Liver (tissue), 9 donors: ENCODE data around the gene GSG1. TPM values are rescaled to one million over a fixed set of nuclear protein-coding genes. Genes with fewer than 3 reads are reported as not detected.

Experiments used
- DNase-seq: peaks from one replicate; pipeline ENCODE4 v3.0.0-alpha.2; 2017; ENCODE audit warnings: low spot score
- H3K27ac ChIP-seq, 2 donors: one replicate each; pipeline ENCODE4 v1.7.0; 2013; ENCODE audit warnings: inconsistent platforms in 2 of 2, low read length in 2 of 2, control low read depth in 1 of 2, low read depth in 1 of 2, mild to moderate bottlenecking in 1 of 2
- H3K27me3 ChIP-seq, 4 donors: one replicate each; pipeline versions ENCODE4 v1.6.1 to v1.7.0; 2013; ENCODE audit warnings: low read length in 3 of 4, inconsistent platforms in 1 of 4, mild to moderate bottlenecking in 1 of 4, moderate library complexity in 1 of 4; ENCODE audit not compliant: control insufficient read depth in 4 of 4, insufficient read depth in 4 of 4
- H3K36me3 ChIP-seq, 4 donors: one replicate each; pipeline versions ENCODE4 v1.6.1 to v1.7.0; 2013; ENCODE audit warnings: low read length in 3 of 4, mild to moderate bottlenecking in 3 of 4, low read depth in 1 of 4, moderate library complexity in 1 of 4; ENCODE audit not compliant: control insufficient read depth in 4 of 4, insufficient read depth in 3 of 4
- H3K4me1 ChIP-seq, 4 donors: one replicate each; pipeline versions ENCODE4 v1.6.1 to v1.7.0; 2013; ENCODE audit warnings: low read length in 3 of 4, mild to moderate bottlenecking in 3 of 4, moderate library complexity in 1 of 4; ENCODE audit not compliant: control insufficient read depth in 4 of 4, insufficient read depth in 4 of 4
- H3K4me3 ChIP-seq, 3 donors: one replicate each; pipeline versions ENCODE4 v1.6.1 to v1.7.0; 2013; ENCODE audit warnings: low read length in 3 of 3, control low read depth in 1 of 3, low read depth in 1 of 3, mild to moderate bottlenecking in 1 of 3
- H3K9ac ChIP-seq, 2 donors: one replicate each; pipeline ENCODE4 v1.7.0; 2013; ENCODE audit warnings: low read length in 2 of 2, mild to moderate bottlenecking in 2 of 2, moderate library complexity in 2 of 2, control low read depth in 1 of 2, low read depth in 1 of 2
- H3K9me3 ChIP-seq, 4 donors: one replicate each; pipeline versions ENCODE4 v1.6.1 to v1.7.0; 2013; ENCODE audit warnings: low read length in 3 of 4; ENCODE audit not compliant: control insufficient read depth in 4 of 4
- EGR1 ChIP-seq, 2 donors: IDR thresholded peaks; 2 replicates each; pipeline ENCODE4 v1.6.1; 2016 to 2018; ENCODE audit warnings: antibody characterized with exemption in 2 of 2, low read depth in 2 of 2
- FOXA1 ChIP-seq: IDR thresholded peaks from 2 replicates; pipeline ENCODE4 v1.6.1; 2016; ENCODE audit warnings: antibody characterized with exemption
- FOXA2 ChIP-seq: IDR thresholded peaks from 2 replicates; pipeline ENCODE4 v1.6.1; 2016; ENCODE audit warnings: antibody characterized with exemption
- GABPA ChIP-seq, 2 donors: IDR thresholded peaks in 1 of 2; conservative IDR thresholded peaks in 1 of 2; 2 replicates each; pipeline ENCODE4 v1.6.1; 2016; ENCODE audit warnings: antibody characterized with exemption in 2 of 2, mild to moderate bottlenecking in 1 of 2, moderate library complexity in 1 of 2
- HNF4A ChIP-seq, 2 donors: conservative IDR thresholded peaks; 2 replicates each; pipeline ENCODE4 v1.6.1; 2016; ENCODE audit warnings: antibody characterized with exemption in 2 of 2, mild to moderate bottlenecking in 2 of 2
- HNF4G ChIP-seq: IDR thresholded peaks from 2 replicates; pipeline ENCODE4 v1.6.1; 2016; ENCODE audit warnings: antibody characterized with exemption
- JUND ChIP-seq, 2 donors: IDR thresholded peaks; 2 replicates each; pipeline ENCODE4 v1.6.1; 2016; ENCODE audit warnings: antibody characterized with exemption in 2 of 2
- NR2F2 ChIP-seq: IDR thresholded peaks from 2 replicates; pipeline ENCODE4 v1.6.1; 2016; ENCODE audit warnings: antibody characterized with exemption
- RAD21 ChIP-seq, 2 donors: IDR thresholded peaks; 2 replicates each; pipeline ENCODE4 v1.6.1; 2016; ENCODE audit warnings: antibody characterized with exemption in 2 of 2, mild to moderate bottlenecking in 2 of 2
- RXRA ChIP-seq, 2 donors: IDR thresholded peaks; 2 replicates each; pipeline ENCODE4 v1.6.1; 2017 to 2018; ENCODE audit warnings: antibody characterized with exemption in 2 of 2, mild to moderate bottlenecking in 1 of 2
- SP1 ChIP-seq: IDR thresholded peaks from 2 replicates; pipeline ENCODE4 v1.6.1; 2018; ENCODE audit warnings: antibody characterized with exemption, mild to moderate bottlenecking
- TAF1 ChIP-seq: conservative IDR thresholded peaks from 2 replicates; pipeline ENCODE4 v1.6.1; 2016; ENCODE audit warnings: antibody characterized with exemption, mild to moderate bottlenecking
- YY1 ChIP-seq: IDR thresholded peaks from 2 replicates; pipeline ENCODE4 v1.6.1; 2016; ENCODE audit warnings: antibody characterized with exemption, mild to moderate bottlenecking
- WGBS: extraction: QIAGEN DNeasy Blood & Tissue Kit; methylation state at CpG from one replicate; pipeline ENCODE4 v1.1.7; 2013; 5-methylcytosine and 5-hydroxymethylcytosine counted together
- polyA plus RNA-seq, 2 donors: library from polyadenylated mRNA; stranded (reverse) in 1 of 2; unstranded in 1 of 2; fragments of 200-250 nt in 1 of 2; fragments of >200 nt in 1 of 2; fragmentation: Nextera tagmentation in 1 of 2; extraction: Ambion mirVana in 1 of 2; gene quantifications; one replicate each; pipeline versions ENCODE4 v1.2.1 to v1.2.3, GENCODE V29; 2013 to 2015
- total RNA-seq, 2 donors: library from RNA; depleted of rRNA; stranded (reverse); fragments of >200 nt; gene quantifications; one replicate each; pipeline ENCODE4 v1.2.3, GENCODE V29; 2014
- TF ChIP-seq, protein P1 (sequence below): fragments of 150-350 bp; IDR thresholded peaks from 2 replicates; pipeline ENCODE4 v1.5.1; 2017; ENCODE audit warnings: improper control_type of control experiment, low read depth, low read length; ENCODE audit not compliant: missing input control
- TF ChIP-seq, protein P2 (sequence below): IDR thresholded peaks from 2 replicates; pipeline ENCODE4 v1.6.1; 2016; ENCODE audit warnings: antibody characterized with exemption, mild to moderate bottlenecking
- TF ChIP-seq, protein P3 (sequence below): IDR thresholded peaks from 2 replicates; pipeline ENCODE4 v1.6.1; 2016; ENCODE audit warnings: antibody characterized with exemption
- TF ChIP-seq, protein P4 (sequence below): IDR thresholded peaks from 2 replicates; pipeline ENCODE4 v1.6.1; 2016; ENCODE audit warnings: antibody characterized with exemption
- TF ChIP-seq, protein P5 (sequence below): IDR thresholded peaks from 2 replicates; pipeline ENCODE4 v1.6.1; 2016; ENCODE audit warnings: antibody characterized with exemption
- donor health status: healthy.
- donor health status: healthy.
- donor health status: healthy.
- donor health status: healthy.
- donor health status: healthy.

GSG1 gene
- total and polyA plus RNA-seq, 4 donors = not detected

DNA sequence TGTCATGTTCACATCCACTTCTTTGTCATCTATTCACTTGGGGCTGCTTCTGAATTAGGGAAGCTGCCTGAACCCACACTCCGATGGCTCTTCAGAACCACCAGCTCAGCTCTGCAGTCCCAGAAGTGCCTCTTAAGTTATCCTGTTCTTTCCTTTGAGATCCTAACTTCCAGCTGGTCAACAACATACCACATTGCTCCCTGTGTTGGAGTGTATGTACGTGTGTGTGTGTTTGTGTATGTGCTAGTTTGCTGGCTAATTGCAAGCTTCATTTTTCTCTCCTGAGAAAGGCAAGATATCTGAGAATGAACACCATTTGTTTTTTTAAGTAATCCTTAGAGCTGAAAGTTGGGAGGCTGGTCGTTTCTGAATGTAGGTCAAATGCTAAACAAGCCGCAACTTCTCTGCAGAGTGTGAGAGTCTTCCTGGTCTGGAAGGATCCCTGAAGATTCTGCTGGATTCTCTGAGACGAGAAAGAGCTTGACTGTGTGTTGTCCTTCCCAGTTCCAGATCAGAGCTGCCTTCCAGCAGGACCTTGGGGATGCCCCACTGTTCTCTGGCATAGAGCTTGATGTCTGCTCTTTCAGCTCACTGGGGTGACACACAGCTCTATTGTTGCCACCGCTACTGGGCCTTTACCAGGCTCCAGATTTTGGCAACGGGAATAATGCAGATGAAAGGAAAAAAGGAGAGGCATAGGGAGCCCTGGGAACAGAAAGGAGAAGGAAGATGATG lies 839 bp downstream of the GSG1 start:
- DNase-seq = no peak
- Histone ChIP-seq H3K9ac (no peak overlapping the region), H3K4me1 (peaks cover 0 to 13% (median 5%) of the 10 kb centered on the region in 4 donors), H3K27me3 (no peaks in the 10 kb centered on the region), H3K4me3 (no peak overlapping the region), H3K27ac (no peak overlapping the region), H3K36me3 (no peaks in the 10 kb centered on the region), H3K9me3 (no peaks in the 10 kb centered on the region)
- TF ChIP-seq, protein P1, sequence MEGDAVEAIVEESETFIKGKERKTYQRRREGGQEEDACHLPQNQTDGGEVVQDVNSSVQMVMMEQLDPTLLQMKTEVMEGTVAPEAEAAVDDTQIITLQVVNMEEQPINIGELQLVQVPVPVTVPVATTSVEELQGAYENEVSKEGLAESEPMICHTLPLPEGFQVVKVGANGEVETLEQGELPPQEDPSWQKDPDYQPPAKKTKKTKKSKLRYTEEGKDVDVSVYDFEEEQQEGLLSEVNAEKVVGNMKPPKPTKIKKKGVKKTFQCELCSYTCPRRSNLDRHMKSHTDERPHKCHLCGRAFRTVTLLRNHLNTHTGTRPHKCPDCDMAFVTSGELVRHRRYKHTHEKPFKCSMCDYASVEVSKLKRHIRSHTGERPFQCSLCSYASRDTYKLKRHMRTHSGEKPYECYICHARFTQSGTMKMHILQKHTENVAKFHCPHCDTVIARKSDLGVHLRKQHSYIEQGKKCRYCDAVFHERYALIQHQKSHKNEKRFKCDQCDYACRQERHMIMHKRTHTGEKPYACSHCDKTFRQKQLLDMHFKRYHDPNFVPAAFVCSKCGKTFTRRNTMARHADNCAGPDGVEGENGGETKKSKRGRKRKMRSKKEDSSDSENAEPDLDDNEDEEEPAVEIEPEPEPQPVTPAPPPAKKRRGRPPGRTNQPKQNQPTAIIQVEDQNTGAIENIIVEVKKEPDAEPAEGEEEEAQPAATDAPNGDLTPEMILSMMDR = no peak
- TF ChIP-seq HNF4A (conservative IDR thresholded peaks at IDR 0.05) (no peak), RXRA (IDR thresholded peaks at IDR 0.05) (no peak), RAD21 (IDR thresholded peaks at IDR 0.05) (no peak), GABPA (IDR thresholded peaks at IDR 0.05 in 1 of 2, conservative IDR thresholded peaks at IDR 0.05 in 1 of 2) (no peak), YY1 (no peak), NR2F2 (no peak), SP1 (no peak), TAF1 (no peak), FOXA1 (no peak), HNF4G (no peak), EGR1 (IDR thresholded peaks at IDR 0.05; ENCODE audit: low read depth in 2 of 2) (no peak), FOXA2 (no peak)
- TF ChIP-seq, protein P2, sequence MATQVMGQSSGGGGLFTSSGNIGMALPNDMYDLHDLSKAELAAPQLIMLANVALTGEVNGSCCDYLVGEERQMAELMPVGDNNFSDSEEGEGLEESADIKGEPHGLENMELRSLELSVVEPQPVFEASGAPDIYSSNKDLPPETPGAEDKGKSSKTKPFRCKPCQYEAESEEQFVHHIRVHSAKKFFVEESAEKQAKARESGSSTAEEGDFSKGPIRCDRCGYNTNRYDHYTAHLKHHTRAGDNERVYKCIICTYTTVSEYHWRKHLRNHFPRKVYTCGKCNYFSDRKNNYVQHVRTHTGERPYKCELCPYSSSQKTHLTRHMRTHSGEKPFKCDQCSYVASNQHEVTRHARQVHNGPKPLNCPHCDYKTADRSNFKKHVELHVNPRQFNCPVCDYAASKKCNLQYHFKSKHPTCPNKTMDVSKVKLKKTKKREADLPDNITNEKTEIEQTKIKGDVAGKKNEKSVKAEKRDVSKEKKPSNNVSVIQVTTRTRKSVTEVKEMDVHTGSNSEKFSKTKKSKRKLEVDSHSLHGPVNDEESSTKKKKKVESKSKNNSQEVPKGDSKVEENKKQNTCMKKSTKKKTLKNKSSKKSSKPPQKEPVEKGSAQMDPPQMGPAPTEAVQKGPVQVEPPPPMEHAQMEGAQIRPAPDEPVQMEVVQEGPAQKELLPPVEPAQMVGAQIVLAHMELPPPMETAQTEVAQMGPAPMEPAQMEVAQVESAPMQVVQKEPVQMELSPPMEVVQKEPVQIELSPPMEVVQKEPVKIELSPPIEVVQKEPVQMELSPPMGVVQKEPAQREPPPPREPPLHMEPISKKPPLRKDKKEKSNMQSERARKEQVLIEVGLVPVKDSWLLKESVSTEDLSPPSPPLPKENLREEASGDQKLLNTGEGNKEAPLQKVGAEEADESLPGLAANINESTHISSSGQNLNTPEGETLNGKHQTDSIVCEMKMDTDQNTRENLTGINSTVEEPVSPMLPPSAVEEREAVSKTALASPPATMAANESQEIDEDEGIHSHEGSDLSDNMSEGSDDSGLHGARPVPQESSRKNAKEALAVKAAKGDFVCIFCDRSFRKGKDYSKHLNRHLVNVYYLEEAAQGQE = no peak
- TF ChIP-seq, protein P3, sequence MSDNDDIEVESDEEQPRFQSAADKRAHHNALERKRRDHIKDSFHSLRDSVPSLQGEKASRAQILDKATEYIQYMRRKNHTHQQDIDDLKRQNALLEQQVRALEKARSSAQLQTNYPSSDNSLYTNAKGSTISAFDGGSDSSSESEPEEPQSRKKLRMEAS = no peak
- TF ChIP-seq, protein P4, sequence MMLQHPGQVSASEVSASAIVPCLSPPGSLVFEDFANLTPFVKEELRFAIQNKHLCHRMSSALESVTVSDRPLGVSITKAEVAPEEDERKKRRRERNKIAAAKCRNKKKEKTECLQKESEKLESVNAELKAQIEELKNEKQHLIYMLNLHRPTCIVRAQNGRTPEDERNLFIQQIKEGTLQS = no peak
- WGBS = 76% methylated on average over 7 of the region's 7 CpGs

DNA sequence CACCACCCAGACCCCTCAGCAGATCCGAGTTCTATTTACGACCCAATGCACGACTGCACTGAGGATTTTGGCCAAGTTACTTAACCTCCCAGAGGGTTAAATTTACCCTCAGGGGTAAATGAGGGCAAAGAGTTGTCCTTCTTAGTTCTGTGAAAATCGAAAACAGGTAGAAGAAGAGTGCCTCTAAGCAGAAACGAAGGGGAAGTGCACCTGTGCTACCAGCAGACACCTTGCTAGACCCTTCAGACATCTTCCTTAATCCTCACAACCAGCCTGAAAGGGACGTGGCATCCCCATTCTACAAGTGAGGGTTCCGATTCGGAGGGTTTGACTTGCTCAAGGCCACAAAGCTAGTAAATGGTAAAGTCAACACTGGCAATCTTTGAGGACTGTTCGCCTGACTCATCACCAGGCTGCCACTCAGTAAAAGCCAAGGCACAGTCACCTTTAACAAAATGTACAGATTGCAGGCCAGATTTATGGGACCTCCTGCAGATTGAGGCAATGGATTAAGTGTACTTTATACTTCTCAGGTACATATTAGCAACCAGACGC lies 1.6 kb downstream of the GSG1 start:
- Histone ChIP-seq H3K4me1 (peaks cover 0 to 13% (median 5%) of the 10 kb centered on the region in 4 donors), H3K27ac (peak overlapping the region; percentile 51 to 81), H3K9ac (peak overlapping the region in 1 of 2 donors; percentile 69), H3K4me3 (no peak overlapping the region), H3K36me3 (no peaks in the 10 kb centered on the region), H3K9me3 (no peaks in the 10 kb centered on the region), H3K27me3 (no peaks in the 10 kb centered on the region)
- WGBS = 60% methylated on average over 10 of the region's 10 CpGs
- no peak for DNase-seq
- no peak for TF ChIP-seq SP1
- TF ChIP-seq FOXA1 = no peak
- TF ChIP-seq, protein P5, sequence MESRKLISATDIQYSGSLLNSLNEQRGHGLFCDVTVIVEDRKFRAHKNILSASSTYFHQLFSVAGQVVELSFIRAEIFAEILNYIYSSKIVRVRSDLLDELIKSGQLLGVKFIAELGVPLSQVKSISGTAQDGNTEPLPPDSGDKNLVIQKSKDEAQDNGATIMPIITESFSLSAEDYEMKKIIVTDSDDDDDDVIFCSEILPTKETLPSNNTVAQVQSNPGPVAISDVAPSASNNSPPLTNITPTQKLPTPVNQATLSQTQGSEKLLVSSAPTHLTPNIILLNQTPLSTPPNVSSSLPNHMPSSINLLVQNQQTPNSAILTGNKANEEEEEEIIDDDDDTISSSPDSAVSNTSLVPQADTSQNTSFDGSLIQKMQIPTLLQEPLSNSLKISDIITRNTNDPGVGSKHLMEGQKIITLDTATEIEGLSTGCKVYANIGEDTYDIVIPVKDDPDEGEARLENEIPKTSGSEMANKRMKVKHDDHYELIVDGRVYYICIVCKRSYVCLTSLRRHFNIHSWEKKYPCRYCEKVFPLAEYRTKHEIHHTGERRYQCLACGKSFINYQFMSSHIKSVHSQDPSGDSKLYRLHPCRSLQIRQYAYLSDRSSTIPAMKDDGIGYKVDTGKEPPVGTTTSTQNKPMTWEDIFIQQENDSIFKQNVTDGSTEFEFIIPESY = no peak
- TF ChIP-seq, protein P4 = no peak
- no peak for TF ChIP-seq NR2F2
- TF ChIP-seq FOXA2 = no peak
- no peak for TF ChIP-seq HNF4A (conservative IDR thresholded peaks at IDR 0.05)
- TF ChIP-seq HNF4G = no peak
- TF ChIP-seq RAD21 (IDR thresholded peaks at IDR 0.05) = no peak
- TF ChIP-seq, protein P3 = no peak
- TF ChIP-seq, protein P1 = no peak
- no peak for TF ChIP-seq YY1
- TF ChIP-seq GABPA (IDR thresholded peaks at IDR 0.05 in 1 of 2, conservative IDR thresholded peaks at IDR 0.05 in 1 of 2) = no peak
- no peak for TF ChIP-seq RXRA (IDR thresholded peaks at IDR 0.05)
- TF ChIP-seq JUND (IDR thresholded peaks at IDR 0.05) = no peak
- TF ChIP-seq EGR1 (IDR thresholded peaks at IDR 0.05; ENCODE audit: low read depth in 2 of 2) = no peak
